Breast epithelium (tissue), 4 donors: Measurements from ENCODE around the gene CORO1C. TPM values are rescaled to one million over a fixed set of nuclear protein-coding genes. Genes with fewer than 3 reads are reported as not detected.

ENCODE experiments used
- DNase-seq, 2 donors: peaks; one replicate each; pipeline ENCODE4 v3.0.0-alpha.2; 2019; ENCODE audit warnings: low spot score in 2 of 2
- H3K27ac ChIP-seq, 2 donors: fragments of 200-600 bp; sonication (generic) in 1 of 2; one replicate each; pipeline ENCODE4 v1.5.1; 2016 to 2019; ENCODE audit warnings: mild to moderate bottlenecking in 1 of 2
- H3K27me3 ChIP-seq, 2 donors: fragments of 200-600 bp; sonication (generic) in 1 of 2; one replicate each; pipeline versions ENCODE4 v1.5.1 to v1.6.0; 2017 to 2019; ENCODE audit warnings: control low read depth in 1 of 2, mild to moderate bottlenecking in 1 of 2
- H3K36me3 ChIP-seq: fragments of 200-600 bp; one replicate; pipeline ENCODE4 v1.5.1; 2019
- H3K4me1 ChIP-seq, 2 donors: fragments of 200-600 bp; sonication (generic); one replicate each; pipeline ENCODE4 v1.5.1; 2016 to 2019; ENCODE audit warnings: control low read depth in 1 of 2
- H3K4me3 ChIP-seq, 3 donors: fragments of 200-600 bp; sonication (generic); 1 replicate in 2 of 3; 2 replicates in 1 of 3; pipeline ENCODE4 v1.5.1; 2016 to 2019; ENCODE audit warnings: mild to moderate bottlenecking in 3 of 3, moderate library complexity in 2 of 3
- H3K9me3 ChIP-seq, 2 donors: fragments of 200-600 bp; sonication (generic) in 1 of 2; one replicate each; pipeline ENCODE4 v1.5.1; 2016 to 2019; ENCODE audit warnings: control low read depth in 1 of 2
- POLR2A ChIP-seq: fragments of 450-650 bp; IDR thresholded peaks from one replicate; pipeline ENCODE4 v1.6.1; 2016; ENCODE audit warnings: antibody characterized with exemption, mild to moderate bottlenecking, moderate library complexity
- POLR2AphosphoS5 ChIP-seq, 3 donors: sonication (generic); formaldehyde crosslinking; IDR thresholded peaks; one replicate each; pipeline ENCODE4 v1.6.1; 2017; ENCODE audit warnings: antibody characterized with exemption in 3 of 3
- intact Hi-C: fragments of 100-400 bp; cut with DNase I; formaldehyde crosslinking; loops from one replicate; pipeline ENCODE4 v1.15.1; 2023; ENCODE audit warnings: low total_unique reads
- total RNA-seq, 3 donors: library from RNA; depleted of rRNA; stranded (reverse); fragments of >200 nt; gene quantifications; one replicate each; pipeline ENCODE4 v1.1.0, GENCODE V29; 2016
- TF ChIP-seq, protein P1 (sequence below), 3 donors: fragments of 450-650 bp; IDR thresholded peaks; one replicate each; pipeline ENCODE4 v1.5.1; 2016 to 2017; ENCODE audit warnings: antibody characterized with exemption in 3 of 3, mild to moderate bottlenecking in 3 of 3, moderate library complexity in 3 of 3

CORO1C gene
- total RNA-seq, 3 donors from 2014 or later = 121 to 155 (median 149) TPM

DNA sequence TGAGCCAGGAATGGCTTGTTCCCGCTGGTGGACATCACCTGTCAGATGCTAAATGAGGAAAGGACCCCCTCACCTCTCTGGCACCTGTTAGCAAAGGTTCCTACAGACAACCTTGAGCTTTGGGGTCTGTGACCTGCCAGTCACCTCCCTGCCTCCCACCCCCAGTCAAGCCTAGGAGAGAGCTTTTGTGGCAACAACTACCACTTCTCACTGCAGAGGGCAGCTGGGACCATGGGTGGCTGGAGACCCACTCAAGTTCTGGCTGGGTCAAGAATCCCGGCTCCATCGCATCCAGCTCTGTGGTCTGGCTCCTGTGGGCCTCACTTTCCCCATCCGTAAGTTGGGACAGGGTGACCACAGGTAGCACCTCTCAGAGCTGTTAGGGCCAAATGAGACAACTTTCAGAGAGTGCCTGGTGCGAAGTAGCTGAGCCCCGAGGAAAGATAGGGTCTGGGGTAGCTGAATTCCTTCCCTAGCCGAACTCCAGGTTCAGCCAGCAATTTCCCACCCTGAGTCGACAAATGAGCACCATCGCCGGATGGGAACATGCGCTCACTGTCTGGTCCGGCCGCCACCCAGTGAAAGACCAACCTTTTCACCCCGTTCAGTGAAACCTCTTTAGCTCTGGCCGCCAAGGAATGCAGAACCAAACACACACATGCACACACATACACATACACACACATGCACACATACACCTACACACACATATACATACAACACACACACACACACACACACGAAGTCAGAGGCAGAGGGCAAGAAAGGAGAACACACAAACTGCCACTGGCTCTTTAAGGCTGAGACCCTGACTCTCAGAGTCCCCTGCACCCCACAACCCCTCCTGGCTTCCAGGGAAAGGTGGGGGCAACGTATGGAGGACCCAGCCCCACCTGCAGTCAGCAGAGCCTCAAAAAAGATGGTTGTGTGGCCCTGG is 135.3 kb downstream of the CORO1C start:
- TF ChIP-seq, protein P1, sequence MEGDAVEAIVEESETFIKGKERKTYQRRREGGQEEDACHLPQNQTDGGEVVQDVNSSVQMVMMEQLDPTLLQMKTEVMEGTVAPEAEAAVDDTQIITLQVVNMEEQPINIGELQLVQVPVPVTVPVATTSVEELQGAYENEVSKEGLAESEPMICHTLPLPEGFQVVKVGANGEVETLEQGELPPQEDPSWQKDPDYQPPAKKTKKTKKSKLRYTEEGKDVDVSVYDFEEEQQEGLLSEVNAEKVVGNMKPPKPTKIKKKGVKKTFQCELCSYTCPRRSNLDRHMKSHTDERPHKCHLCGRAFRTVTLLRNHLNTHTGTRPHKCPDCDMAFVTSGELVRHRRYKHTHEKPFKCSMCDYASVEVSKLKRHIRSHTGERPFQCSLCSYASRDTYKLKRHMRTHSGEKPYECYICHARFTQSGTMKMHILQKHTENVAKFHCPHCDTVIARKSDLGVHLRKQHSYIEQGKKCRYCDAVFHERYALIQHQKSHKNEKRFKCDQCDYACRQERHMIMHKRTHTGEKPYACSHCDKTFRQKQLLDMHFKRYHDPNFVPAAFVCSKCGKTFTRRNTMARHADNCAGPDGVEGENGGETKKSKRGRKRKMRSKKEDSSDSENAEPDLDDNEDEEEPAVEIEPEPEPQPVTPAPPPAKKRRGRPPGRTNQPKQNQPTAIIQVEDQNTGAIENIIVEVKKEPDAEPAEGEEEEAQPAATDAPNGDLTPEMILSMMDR (IDR thresholded peaks at IDR 0.05) = no peak
- TF ChIP-seq POLR2AphosphoS5 (IDR thresholded peaks at IDR 0.05) (no peak), POLR2A (no peak)
- Histone ChIP-seq H3K27ac (peak overlapping the region in 1 of 2 donors; percentile 83), H3K4me3 (peak overlapping the region; percentile 44 to 65 (median 49)), H3K27me3 (no peaks in the 10 kb centered on the region), H3K36me3 (no peaks in the 10 kb centered on the region), H3K9me3 (no peaks in the 10 kb centered on the region), H3K4me1 (no peaks in the 10 kb centered on the region)
- intact Hi-C loops = no loop called here
- no peak for DNase-seq

Other genes with a start within 250 kb of the CORO1C start
- 1 to 10 TPM; 7.0 to 8.5 (median 8.0) TPM for gene FICD, start 216.2 kb downstream of the CORO1C start, total RNA-seq
- gene SART3, start 170.3 kb downstream of the CORO1C start, total RNA-seq = 10 to 100 TPM; 49.8 to 62.9 (median 60.2) TPM
- gene ISCU, start 168.9 kb downstream of the CORO1C start, total RNA-seq = 100 to 1,000 TPM; 220 to 328 (median 227) TPM
- gene TMEM119, start 133.4 kb downstream of the CORO1C start, total RNA-seq = 10 to 100 TPM; 12.1 to 21.0 (median 12.5) TPM
- 10 to 100 TPM in 1 of 3 donors, 1 to 10 TPM in 2; 5.2 to 16.6 (median 6.7) TPM for gene SELPLG, start 97.6 kb downstream of the CORO1C start, total RNA-seq
- 10 to 100 TPM; 13.3 to 15.4 (median 13.8) TPM for gene SSH1, start 126.1 kb upstream of the CORO1C start, total RNA-seq
- not detected for gene DAO, start 148.6 kb upstream of the CORO1C start, total RNA-seq